K562 (cell line): ENCODE data around the gene PSMD2. TPM values are rescaled to one million over a fixed set of nuclear protein-coding genes. Genes with fewer than 3 reads are reported as not detected.

Experiments
- MGA ChIP-seq: fragments of 450-650 bp; IDR thresholded peaks from 2 replicates; pipeline ENCODE4 v1.6.1; 2016; ENCODE audit warnings: mild to moderate bottlenecking, moderate library complexity
- polyA plus RNA-seq, 8 experiments: library from polyadenylated mRNA; depleted of rRNA in 4 of 8; stranded (reverse) in 5 of 8; unstranded in 3 of 8; fragments of >200 nt; fragmentation: Nextera tagmentation in 2 of 8; fragmentation: Illumina TruSeq in 1 of 8; extraction: Ambion mirVana in 2 of 8; extraction: Trizol in 1 of 8; gene quantifications; 2 replicates each; pipeline versions ENCODE4 v1.2.1 to v1.2.3, GENCODE V29; 2011 to 2014; ENCODE audit warnings: inconsistent platforms in 1 of 8, missing spikeins in 1 of 8
- total RNA-seq, 7 experiments: library from RNA; depleted of rRNA in 6 of 7; stranded (reverse); fragments of >200 nt in 6 of 7; fragmentation: Illumina TruSeq in 2 of 7; extraction: Trizol in 2 of 7; gene quantifications; 2 replicates each; pipeline versions ENCODE4 v1.2.1 to v1.2.3, GENCODE V29; 2011 to 2021; ENCODE audit warnings: low replicate concordance in 1 of 7
- TF ChIP-seq, protein P1 (sequence below): sonication (generic); formaldehyde crosslinking; IDR thresholded peaks from 2 replicates; pipeline ENCODE4 v1.8.0; 2022; ENCODE audit warnings: mild to moderate bottlenecking, missing genetic modification reagents

Gene PSMD2
- total and polyA plus RNA-seq, 9 of the 15 experiments (the other 6 are each of a cell fraction or from before 2014, with no cell fraction given): 152 to 484 (median 295) TPM

- no peak for TF ChIP-seq MGA
- TF ChIP-seq, protein P1, sequence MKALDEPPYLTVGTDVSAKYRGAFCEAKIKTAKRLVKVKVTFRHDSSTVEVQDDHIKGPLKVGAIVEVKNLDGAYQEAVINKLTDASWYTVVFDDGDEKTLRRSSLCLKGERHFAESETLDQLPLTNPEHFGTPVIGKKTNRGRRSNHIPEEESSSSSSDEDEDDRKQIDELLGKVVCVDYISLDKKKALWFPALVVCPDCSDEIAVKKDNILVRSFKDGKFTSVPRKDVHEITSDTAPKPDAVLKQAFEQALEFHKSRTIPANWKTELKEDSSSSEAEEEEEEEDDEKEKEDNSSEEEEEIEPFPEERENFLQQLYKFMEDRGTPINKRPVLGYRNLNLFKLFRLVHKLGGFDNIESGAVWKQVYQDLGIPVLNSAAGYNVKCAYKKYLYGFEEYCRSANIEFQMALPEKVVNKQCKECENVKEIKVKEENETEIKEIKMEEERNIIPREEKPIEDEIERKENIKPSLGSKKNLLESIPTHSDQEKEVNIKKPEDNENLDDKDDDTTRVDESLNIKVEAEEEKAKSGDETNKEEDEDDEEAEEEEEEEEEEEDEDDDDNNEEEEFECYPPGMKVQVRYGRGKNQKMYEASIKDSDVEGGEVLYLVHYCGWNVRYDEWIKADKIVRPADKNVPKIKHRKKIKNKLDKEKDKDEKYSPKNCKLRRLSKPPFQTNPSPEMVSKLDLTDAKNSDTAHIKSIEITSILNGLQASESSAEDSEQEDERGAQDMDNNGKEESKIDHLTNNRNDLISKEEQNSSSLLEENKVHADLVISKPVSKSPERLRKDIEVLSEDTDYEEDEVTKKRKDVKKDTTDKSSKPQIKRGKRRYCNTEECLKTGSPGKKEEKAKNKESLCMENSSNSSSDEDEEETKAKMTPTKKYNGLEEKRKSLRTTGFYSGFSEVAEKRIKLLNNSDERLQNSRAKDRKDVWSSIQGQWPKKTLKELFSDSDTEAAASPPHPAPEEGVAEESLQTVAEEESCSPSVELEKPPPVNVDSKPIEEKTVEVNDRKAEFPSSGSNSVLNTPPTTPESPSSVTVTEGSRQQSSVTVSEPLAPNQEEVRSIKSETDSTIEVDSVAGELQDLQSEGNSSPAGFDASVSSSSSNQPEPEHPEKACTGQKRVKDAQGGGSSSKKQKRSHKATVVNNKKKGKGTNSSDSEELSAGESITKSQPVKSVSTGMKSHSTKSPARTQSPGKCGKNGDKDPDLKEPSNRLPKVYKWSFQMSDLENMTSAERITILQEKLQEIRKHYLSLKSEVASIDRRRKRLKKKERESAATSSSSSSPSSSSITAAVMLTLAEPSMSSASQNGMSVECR (CRISPR knock-in tag): no peak
Measured at GRCh38 chr3:184289426-184289938, 9.6 kb upstream of the PSMD2 start (continued).
